ENCODE results near the gene LVRN. TPM values are rescaled to one million over a fixed set of nuclear protein-coding genes. Genes with fewer than 3 reads are reported as not detected.
A peak's percentile ranks its signal among the peaks of the same experiment; 100 is the strongest.

The LVRN gene
- total RNA-seq, 1 experiment from 2014 or later = 1.9 TPM

GRCh38 chr5:115936031-115936430, 26.2 kb upstream of the LVRN start:
- Histone ChIP-seq H3K9me2 (ENCODE audit: insufficient read depth) (no peaks in the 10 kb centered on the region), H4K20me1 (ENCODE audit: insufficient read depth) (no peaks in the 10 kb centered on the region), H3K9me3 (ENCODE audit: control insufficient read depth in 1 of 2, insufficient read depth in 1 of 2, low read depth in 1 of 2, low read length in 2 of 2) (peaks cover 0 to 4% of the 10 kb centered on the region in 2 experiments; a peak in 1 of 4 replicates), H3K27ac (ENCODE audit: low read depth, low read length) (peak overlapping the region; percentile 14; the same call in 1 of the 2 replicates), H3K4me1 (ENCODE audit: control insufficient read depth in 1 of 2, insufficient read depth in 2 of 2, low read length in 2 of 2) (peaks cover 24 to 71% of the 10 kb centered on the region in 2 experiments), H3K27me3 (ENCODE audit: insufficient read depth, low read length) (no peaks in the 10 kb centered on the region), H3K4me3 (replicated peaks in 1 of 2; ENCODE audit: low read depth in 1 of 2, low read length in 2 of 2) (no peak overlapping the region), H3K9ac (ENCODE audit: low read length) (no peak overlapping the region), H3K36me3 (ENCODE audit: control insufficient read depth in 1 of 2, insufficient read depth in 2 of 2, low read length in 2 of 2) (peaks cover 0 to 19% of the 10 kb centered on the region in 2 experiments; a peak in 2 of 4 replicates), H3K4me2 (ENCODE audit: low read length) (no peak overlapping the region), H2AFZ (ENCODE audit: low read depth, low read length, poor library complexity, severe bottlenecking) (no peak overlapping the region), H3K79me2 (ENCODE audit: insufficient read depth, low read length) (no peaks in the 10 kb centered on the region)
- ATAC-seq (no peak), DNase-seq (ENCODE audit: low read depth, low spot score) (no peak)
- no peak for TF ChIP-seq ZFX (IDR thresholded peaks at IDR 0.05)
- BruUV-seq (replicated peaks) = no TSS peak
- ChIA-PET CTCF (no interaction called here), RAD21 (ENCODE audit: low non-redundant PET in 1 of 2, low total read pairs in 2 of 2, uncharacterized antibody in 2 of 2, unreplicated experiment in 2 of 2) (no interaction called here), POLR2A (no interaction called here)
- intact Hi-C loops (cut with micrococcal nuclease) = no loop called here

DNA sequence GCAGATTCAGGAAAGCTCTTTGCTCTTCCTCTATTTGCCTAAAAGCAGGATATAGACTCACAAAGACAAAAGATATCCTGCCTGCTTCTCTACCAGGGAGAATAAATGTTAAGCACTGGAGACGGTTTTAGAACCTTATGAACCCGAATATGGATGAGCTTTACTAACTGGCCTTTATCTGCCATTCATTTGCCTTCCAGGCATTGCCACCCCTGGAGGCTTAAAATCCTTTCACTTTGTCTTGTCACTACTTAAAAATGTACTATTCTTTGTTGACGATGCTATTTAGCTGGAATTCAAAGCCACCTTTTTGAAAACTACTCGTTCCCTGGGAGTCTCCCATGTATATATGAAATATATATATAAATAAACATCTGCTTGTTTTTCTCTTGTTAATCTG, 23.2 kb upstream of the LVRN start:
- peaks cover 14 to 48% of the 10 kb centered on the region in 2 experiments; a peak in 3 of 4 replicates for H3K4me1 ChIP-seq (ENCODE audit: control insufficient read depth in 1 of 2, insufficient read depth in 2 of 2, low read length in 2 of 2)
- DNase-seq (ENCODE audit: low read depth, low spot score) = no peak
- no peaks in the 10 kb centered on the region for H3K9me3 ChIP-seq (ENCODE audit: control insufficient read depth in 1 of 2, insufficient read depth in 1 of 2, low read depth in 1 of 2, low read length in 2 of 2)
- peak overlapping the region; percentile 15 for H3K4me2 ChIP-seq (ENCODE audit: low read length)
- H3K27me3 ChIP-seq (ENCODE audit: insufficient read depth, low read length) = no peaks in the 10 kb centered on the region
- no TSS peak for BruUV-seq (replicated peaks)
- no peaks in the 10 kb centered on the region for H3K79me2 ChIP-seq (ENCODE audit: insufficient read depth, low read length)
- intact Hi-C loops (cut with micrococcal nuclease) = no loop called here
- peak overlapping the region; percentile 32; the same call in 1 of the 2 replicates for H3K27ac ChIP-seq (ENCODE audit: low read depth, low read length)
- ChIA-PET POLR2A (interaction anchor here (0.8 to 1.6 kb wide), 2 partner anchors 8 to 28 kb away, joined by 3 read pairs; no protein-coding TSS in a partner anchor), CTCF (interaction anchor here (1.5 kb wide), 1 partner anchor 129 kb away, joined by 6 read pairs; no protein-coding TSS in a partner anchor), RAD21 (ENCODE audit: low non-redundant PET in 1 of 2, low total read pairs in 2 of 2, uncharacterized antibody in 2 of 2, unreplicated experiment in 2 of 2) (no interaction called here)
- TF ChIP-seq CTCF (IDR thresholded peaks at IDR 0.05 in 2 of 3, conservative IDR thresholded peaks at IDR 0.05 in 1 of 3; ENCODE audit: borderline replicate concordance in 1 of 3, insufficient read depth in 1 of 3, low read depth in 2 of 3, low read length in 2 of 3) (no peak), TCF7L2 (IDR thresholded peaks at IDR 0.05; ENCODE audit: borderline replicate concordance, extremely low read depth, insufficient read depth, insufficient read length) (no peak), EZH2phosphoT487 (IDR thresholded peaks at IDR 0.05; ENCODE audit: borderline replicate concordance) (no peak), POLR2AphosphoS5 (IDR thresholded peaks at IDR 0.05; ENCODE audit: low read depth, low read length) (no peak), JUND (IDR thresholded peaks at IDR 0.05) (no peak), SIN3A (IDR thresholded peaks at IDR 0.05; ENCODE audit: low read depth) (no peak), YY1 (IDR thresholded peaks at IDR 0.05; ENCODE audit: extremely low read depth, insufficient replicate concordance, low read depth, low read length) (no peak), SP1 (IDR thresholded peaks at IDR 0.05; ENCODE audit: low read depth) (no peak), EZH2 (IDR thresholded peaks at IDR 0.05) (no peak), POLR2A (IDR thresholded peaks at IDR 0.05; ENCODE audit: borderline replicate concordance, extremely low read depth, insufficient read depth, insufficient read length) (no peak), CEBPB (IDR thresholded peaks at IDR 0.05; ENCODE audit: low read depth) (no peak), SRF (IDR thresholded peaks at IDR 0.05; ENCODE audit: low read depth) (no peak)
- TF ChIP-seq, protein P1, sequence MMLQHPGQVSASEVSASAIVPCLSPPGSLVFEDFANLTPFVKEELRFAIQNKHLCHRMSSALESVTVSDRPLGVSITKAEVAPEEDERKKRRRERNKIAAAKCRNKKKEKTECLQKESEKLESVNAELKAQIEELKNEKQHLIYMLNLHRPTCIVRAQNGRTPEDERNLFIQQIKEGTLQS (IDR thresholded peaks at IDR 0.05) = no peak
- TF ChIP-seq, protein P2, sequence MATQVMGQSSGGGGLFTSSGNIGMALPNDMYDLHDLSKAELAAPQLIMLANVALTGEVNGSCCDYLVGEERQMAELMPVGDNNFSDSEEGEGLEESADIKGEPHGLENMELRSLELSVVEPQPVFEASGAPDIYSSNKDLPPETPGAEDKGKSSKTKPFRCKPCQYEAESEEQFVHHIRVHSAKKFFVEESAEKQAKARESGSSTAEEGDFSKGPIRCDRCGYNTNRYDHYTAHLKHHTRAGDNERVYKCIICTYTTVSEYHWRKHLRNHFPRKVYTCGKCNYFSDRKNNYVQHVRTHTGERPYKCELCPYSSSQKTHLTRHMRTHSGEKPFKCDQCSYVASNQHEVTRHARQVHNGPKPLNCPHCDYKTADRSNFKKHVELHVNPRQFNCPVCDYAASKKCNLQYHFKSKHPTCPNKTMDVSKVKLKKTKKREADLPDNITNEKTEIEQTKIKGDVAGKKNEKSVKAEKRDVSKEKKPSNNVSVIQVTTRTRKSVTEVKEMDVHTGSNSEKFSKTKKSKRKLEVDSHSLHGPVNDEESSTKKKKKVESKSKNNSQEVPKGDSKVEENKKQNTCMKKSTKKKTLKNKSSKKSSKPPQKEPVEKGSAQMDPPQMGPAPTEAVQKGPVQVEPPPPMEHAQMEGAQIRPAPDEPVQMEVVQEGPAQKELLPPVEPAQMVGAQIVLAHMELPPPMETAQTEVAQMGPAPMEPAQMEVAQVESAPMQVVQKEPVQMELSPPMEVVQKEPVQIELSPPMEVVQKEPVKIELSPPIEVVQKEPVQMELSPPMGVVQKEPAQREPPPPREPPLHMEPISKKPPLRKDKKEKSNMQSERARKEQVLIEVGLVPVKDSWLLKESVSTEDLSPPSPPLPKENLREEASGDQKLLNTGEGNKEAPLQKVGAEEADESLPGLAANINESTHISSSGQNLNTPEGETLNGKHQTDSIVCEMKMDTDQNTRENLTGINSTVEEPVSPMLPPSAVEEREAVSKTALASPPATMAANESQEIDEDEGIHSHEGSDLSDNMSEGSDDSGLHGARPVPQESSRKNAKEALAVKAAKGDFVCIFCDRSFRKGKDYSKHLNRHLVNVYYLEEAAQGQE (IDR thresholded peaks at IDR 0.05; ENCODE audit: low read depth) = no peak
- no peak overlapping the region for H3K4me3 ChIP-seq (replicated peaks in 1 of 2; ENCODE audit: low read depth in 1 of 2, low read length in 2 of 2)
- peak overlapping the region; percentile 15 for H3K9ac ChIP-seq (ENCODE audit: low read length)
- H3K36me3 ChIP-seq (ENCODE audit: control insufficient read depth in 1 of 2, insufficient read depth in 2 of 2, low read length in 2 of 2) = 0 out of 4 replicates have a peak, but pooled peaks cover 0 to 4% of the 10 kb centered on the region in 2 experiments
- H3K9me2 ChIP-seq (ENCODE audit: insufficient read depth) = no peaks in the 10 kb centered on the region
- no peak for ATAC-seq
- H4K20me1 ChIP-seq (ENCODE audit: insufficient read depth) = no peaks in the 10 kb centered on the region
- no peak overlapping the region for H2AFZ ChIP-seq (ENCODE audit: low read depth, low read length, poor library complexity, severe bottlenecking)

Measured in HCT116 (cell line).